Hepatocyte (in vitro differentiated cells): ENCODE results near the gene UQCC3.

Source experiments
- CTCF ChIP-seq: fragments of 200-600 bp; sonication (generic); IDR thresholded peaks from 2 replicates; pipeline ENCODE4 v1.5.1; 2016; ENCODE audit warnings: antibody characterized with exemption, mild to moderate bottlenecking; ENCODE audit not compliant: poor library complexity
- EZH2 ChIP-seq: fragments of 200-600 bp; sonication (generic); IDR thresholded peaks from 2 replicates; pipeline ENCODE4 v1.6.1; 2016; ENCODE audit warnings: antibody characterized with exemption, mild to moderate bottlenecking, borderline replicate concordance
- EZH2phosphoT487 ChIP-seq: fragments of 200-600 bp; sonication (generic); IDR thresholded peaks from one replicate; pipeline ENCODE4 v1.6.1; 2018; ENCODE audit warnings: antibody characterized with exemption, mild to moderate bottlenecking, low read depth, moderate library complexity; ENCODE audit not compliant: unreplicated experiment, severe bottlenecking

- TF ChIP-seq CTCF: no peak
- no peak for TF ChIP-seq EZH2
- TF ChIP-seq EZH2phosphoT487: no peak
These were observed 25.9 kb upstream of the UQCC3 start for GRCh38 chr11:62645671-62645945.
